Neuronal stem cell (in vitro differentiated cells): ENCODE data around the gene PTH1R.

Source experiments
- DNase-seq: peaks from one replicate; pipeline ENCODE4 v3.0.0-alpha.2; 2013; ENCODE audit warnings: low spot score
- H2AFZ ChIP-seq: one replicate; pipeline ENCODE4 v1.6.1; 2013; ENCODE audit warnings: mild to moderate bottlenecking, low read length, inconsistent platforms
- H2AK5ac ChIP-seq: 2 replicates; pipeline ENCODE4 v1.6.1; 2013; ENCODE audit warnings: low read depth, mild to moderate bottlenecking, inconsistent platforms, low read length, moderate library complexity, mixed read lengths
- H2BK120ac ChIP-seq: 2 replicates; pipeline ENCODE4 v1.6.1; 2013; ENCODE audit warnings: low read depth, mild to moderate bottlenecking, inconsistent platforms, low read length, moderate library complexity, mixed read lengths
- H2BK12ac ChIP-seq: one replicate; pipeline ENCODE4 v1.6.1; 2013; ENCODE audit warnings: low read length, inconsistent platforms
- H2BK15ac ChIP-seq: 2 replicates; pipeline ENCODE4 v1.6.1; 2013; ENCODE audit warnings: mild to moderate bottlenecking, low read length, inconsistent platforms, mixed read lengths
- H2BK5ac ChIP-seq: one replicate; pipeline ENCODE4 v1.6.1; 2013; ENCODE audit warnings: inconsistent platforms, mild to moderate bottlenecking, low read length, moderate library complexity
- H3K14ac ChIP-seq: one replicate; pipeline ENCODE4 v1.6.1; 2013; ENCODE audit warnings: low read length, inconsistent platforms
- H3K18ac ChIP-seq: 2 replicates; pipeline ENCODE4 v1.6.1; 2013; ENCODE audit warnings: low read length, inconsistent platforms
- H3K23ac ChIP-seq: 2 replicates; pipeline ENCODE4 v1.6.1; 2013; ENCODE audit warnings: low read depth, mild to moderate bottlenecking, mixed read lengths, low read length, inconsistent platforms; ENCODE audit not compliant: poor library complexity
- H3K27ac ChIP-seq: replicated peaks from 3 replicates; pipeline ENCODE4 v1.5.1; 2013; ENCODE audit warnings: low read length, inconsistent platforms
- H3K27me3 ChIP-seq, 3 experiments: 2 replicates each; pipeline ENCODE4 v1.6.1; 2013; ENCODE audit warnings: low read length in 3 of 3, mild to moderate bottlenecking in 2 of 3, inconsistent platforms in 1 of 3, low read depth in 1 of 3, mixed read lengths in 1 of 3, moderate library complexity in 1 of 3; ENCODE audit not compliant: control insufficient read depth in 3 of 3, insufficient read depth in 3 of 3
- H3K36me3 ChIP-seq, 2 donors: replicated peaks in 1 of 2; 2 replicates each; pipeline ENCODE4 v1.6.1; 2013; ENCODE audit warnings: low read length in 2 of 2; ENCODE audit not compliant: control insufficient read depth in 2 of 2, insufficient read depth in 2 of 2
- H3K4ac ChIP-seq: 2 replicates; pipeline ENCODE4 v1.6.1; 2013; ENCODE audit warnings: inconsistent platforms, mild to moderate bottlenecking, low read length, moderate library complexity
- H3K4me1 ChIP-seq, 2 donors: 1 replicate in 1 of 2; 2 replicates in 1 of 2; pipeline ENCODE4 v1.6.1; 2013; ENCODE audit warnings: low read length in 2 of 2, low read depth in 1 of 2; ENCODE audit not compliant: control insufficient read depth in 2 of 2, insufficient read depth in 1 of 2
- H3K4me2 ChIP-seq: one replicate; pipeline ENCODE4 v1.6.1; 2013; ENCODE audit warnings: mild to moderate bottlenecking, low read length, inconsistent platforms; ENCODE audit not compliant: insufficient read depth, poor library complexity, severe bottlenecking
- H3K4me3 ChIP-seq, 2 donors: 2 replicates each; pipeline ENCODE4 v1.5.1; 2013; ENCODE audit warnings: low read length in 2 of 2, mild to moderate bottlenecking in 2 of 2, inconsistent platforms in 1 of 2, moderate library complexity in 1 of 2
- H3K79me1 ChIP-seq: one replicate; pipeline ENCODE4 v1.6.1; 2013; ENCODE audit warnings: low read depth, mild to moderate bottlenecking, inconsistent platforms, low read length, moderate library complexity
- H3K9ac ChIP-seq: one replicate; pipeline ENCODE4 v1.6.1; 2013; ENCODE audit warnings: mild to moderate bottlenecking, low read depth, low read length, inconsistent platforms; ENCODE audit not compliant: poor library complexity
- H3K9me3 ChIP-seq, 2 donors: replicated peaks in 1 of 2; 2 replicates each; pipeline versions ENCODE3 to v1.6.1; 2013; ENCODE audit warnings: low read length in 2 of 2, mild to moderate bottlenecking in 2 of 2, inconsistent platforms in 1 of 2, low read depth in 1 of 2, mixed read lengths in 1 of 2, moderate library complexity in 1 of 2; ENCODE audit not compliant: control insufficient read depth in 2 of 2, insufficient read depth in 1 of 2
- H4K8ac ChIP-seq: one replicate; pipeline ENCODE4 v1.6.1; 2013; ENCODE audit warnings: low read depth, mild to moderate bottlenecking, inconsistent platforms, low read length, moderate library complexity
- H4K91ac ChIP-seq: one replicate; pipeline ENCODE4 v1.6.1; 2013; ENCODE audit warnings: low read length, low read depth, mild to moderate bottlenecking, inconsistent platforms; ENCODE audit not compliant: poor library complexity
- WGBS, 2 donors: extraction: QIAGEN DNeasy Blood & Tissue Kit; methylation state at CpG; one replicate each; pipeline ENCODE4 v1.1.7; 2013; ENCODE audit warnings: missing lambda C conversion rate in 2 of 2, mixed read lengths in 1 of 2; ENCODE audit not compliant: insufficient read length in 2 of 2, insufficient replicate concordance in 1 of 2; ENCODE audit errors: extremely low coverage in 2 of 2; 5-methylcytosine and 5-hydroxymethylcytosine counted together

The PTH1R gene

GRCh38 chr3:46931631-46932331 lies 54.3 kb downstream of the PTH1R start:
- Histone ChIP-seq H3K18ac (no peak overlapping the region), H2BK15ac (no peak overlapping the region), H3K79me1 (peaks cover 14% of the 10 kb centered on the region), H2BK120ac (no peak overlapping the region), H3K9ac (no peak overlapping the region), H3K4me2 (no peak overlapping the region), H3K27me3 (no peaks in the 10 kb centered on the region), H3K14ac (no peak overlapping the region), H2BK12ac (no peak overlapping the region), H2BK5ac (no peak overlapping the region), H4K91ac (no peak overlapping the region), H3K27ac (no peak overlapping the region), H3K4ac (no peak overlapping the region), H3K4me1 (peaks cover 9 to 13% of the 10 kb centered on the region in 2 donors), H3K9me3 (peaks cover 0 to 13% of the 10 kb centered on the region in 2 donors), H3K4me3 (no peak overlapping the region), H4K8ac (no peak overlapping the region), H2AK5ac (no peak overlapping the region), H3K36me3 (peaks cover 2 to 62% of the 10 kb centered on the region in 2 donors), H3K23ac (peak overlapping the region; percentile 37), H2AFZ (no peak overlapping the region)
- WGBS, 2 donors: no CpG with 5 or more reads among the region's 6 CpGs
- DNase-seq: no peak

- H2BK12ac ChIP-seq: no peak overlapping the region
- H3K4me2 ChIP-seq: no peak overlapping the region
- H3K14ac ChIP-seq: no peak overlapping the region
- peaks cover 0 to 13% of the 10 kb centered on the region in 2 donors for H3K9me3 ChIP-seq
- no peak for DNase-seq
- no peak overlapping the region for H2AFZ ChIP-seq
- no peak overlapping the region for H2BK15ac ChIP-seq
- H4K8ac ChIP-seq: no peak overlapping the region
- no peak overlapping the region for H2BK120ac ChIP-seq
- peaks cover 9 to 13% of the 10 kb centered on the region in 2 donors for H3K4me1 ChIP-seq
- no peak overlapping the region for H3K9ac ChIP-seq
- H3K27me3 ChIP-seq: no peaks in the 10 kb centered on the region
- H3K27ac ChIP-seq: no peak overlapping the region
- no peak overlapping the region for H2BK5ac ChIP-seq
- no peak overlapping the region for H2AK5ac ChIP-seq
- H3K4ac ChIP-seq: no peak overlapping the region
- no peak overlapping the region for H4K91ac ChIP-seq
- peaks cover 12% of the 10 kb centered on the region for H3K79me1 ChIP-seq
- H3K18ac ChIP-seq: no peak overlapping the region
- peaks cover 2 to 62% of the 10 kb centered on the region in 2 donors for H3K36me3 ChIP-seq
- H3K23ac ChIP-seq: no peak overlapping the region
- H3K4me3 ChIP-seq: no peak overlapping the region
- no CpG with 5 or more reads among the region's 7 CpGs for WGBS, 2 donors
These were observed 55.1 kb downstream of the PTH1R start for GRCh38 chr3:46932455-46933225.

GRCh38 chr3:46933261-46933660 lies 55.7 kb downstream of the PTH1R start:
- no peak for DNase-seq
- Histone ChIP-seq H4K91ac (no peak overlapping the region), H3K9ac (no peak overlapping the region), H3K4me3 (no peak overlapping the region), H2AK5ac (no peak overlapping the region), H3K9me3 (peaks cover 0 to 12% of the 10 kb centered on the region in 2 donors), H2BK12ac (no peak overlapping the region), H2AFZ (no peak overlapping the region), H3K23ac (no peak overlapping the region), H3K18ac (no peak overlapping the region), H2BK5ac (no peak overlapping the region), H4K8ac (no peak overlapping the region), H3K4me1 (peaks cover 9 to 13% of the 10 kb centered on the region in 2 donors), H3K27me3 (no peaks in the 10 kb centered on the region), H2BK120ac (no peak overlapping the region), H3K27ac (no peak overlapping the region), H3K4me2 (no peak overlapping the region), H2BK15ac (no peak overlapping the region), H3K4ac (no peak overlapping the region), H3K14ac (no peak overlapping the region), H3K79me1 (peaks cover 12% of the 10 kb centered on the region), H3K36me3 (peaks cover under 1 to 62% of the 10 kb centered on the region in 2 donors)
- WGBS, 2 donors: no CpG with 5 or more reads among the region's 6 CpGs

- H3K4me2 ChIP-seq: no peak overlapping the region
- peaks cover 0 to 4% of the 10 kb centered on the region in 2 donors for H3K9me3 ChIP-seq
- peaks cover 2 to 62% of the 10 kb centered on the region in 2 donors for H3K36me3 ChIP-seq
- no peak overlapping the region for H3K18ac ChIP-seq
- no peak overlapping the region for H4K91ac ChIP-seq
- no peak overlapping the region for H3K23ac ChIP-seq
- no peak overlapping the region for H2AFZ ChIP-seq
- H2BK12ac ChIP-seq: no peak overlapping the region
- no peak overlapping the region for H2AK5ac ChIP-seq
- no peak overlapping the region for H3K14ac ChIP-seq
- no peak overlapping the region for H3K4ac ChIP-seq
- no peak for DNase-seq
- H3K4me3 ChIP-seq: no peak overlapping the region
- H3K4me1 ChIP-seq: peaks cover 9 to 13% of the 10 kb centered on the region in 2 donors
- H2BK5ac ChIP-seq: no peak overlapping the region
- no peaks in the 10 kb centered on the region for H3K27me3 ChIP-seq
- no peak overlapping the region for H4K8ac ChIP-seq
- no peak overlapping the region for H2BK120ac ChIP-seq
- H3K9ac ChIP-seq: no peak overlapping the region
- no CpG with 5 or more reads among the region's 2 CpGs for WGBS, 2 donors
- peaks cover 12% of the 10 kb centered on the region for H3K79me1 ChIP-seq
- no peak overlapping the region for H2BK15ac ChIP-seq
- H3K27ac ChIP-seq: no peak overlapping the region
These were observed 56.6 kb downstream of the PTH1R start for GRCh38 chr3:46934072-46934471.
